ENCODE results near the gene TEX22. TPM values are rescaled to one million over a fixed set of nuclear protein-coding genes. Genes with fewer than 3 reads are reported as not detected.

The TEX22 gene
- total RNA-seq, 1 donor, result 0.27 TPM

GRCh38 chr14:105412771-105413543 is 14.6 kb downstream of the TEX22 start:
- H3K4me3 ChIP-seq (ENCODE audit: low read depth, low read length), result no peak overlapping the region
- TF ChIP-seq CTCF (IDR thresholded peaks at IDR 0.05; ENCODE audit: insufficient read depth, low read length), result no peak
- no peak for DNase-seq (ENCODE audit: low read depth)

GRCh38 chr14:105413544-105413886 is 15.2 kb downstream of the TEX22 start:
- DNase-seq (ENCODE audit: low read depth), result no peak
- no peak for TF ChIP-seq CTCF (IDR thresholded peaks at IDR 0.05; ENCODE audit: insufficient read depth, low read length)
- no peak overlapping the region for H3K4me3 ChIP-seq (ENCODE audit: low read depth, low read length)

DNA sequence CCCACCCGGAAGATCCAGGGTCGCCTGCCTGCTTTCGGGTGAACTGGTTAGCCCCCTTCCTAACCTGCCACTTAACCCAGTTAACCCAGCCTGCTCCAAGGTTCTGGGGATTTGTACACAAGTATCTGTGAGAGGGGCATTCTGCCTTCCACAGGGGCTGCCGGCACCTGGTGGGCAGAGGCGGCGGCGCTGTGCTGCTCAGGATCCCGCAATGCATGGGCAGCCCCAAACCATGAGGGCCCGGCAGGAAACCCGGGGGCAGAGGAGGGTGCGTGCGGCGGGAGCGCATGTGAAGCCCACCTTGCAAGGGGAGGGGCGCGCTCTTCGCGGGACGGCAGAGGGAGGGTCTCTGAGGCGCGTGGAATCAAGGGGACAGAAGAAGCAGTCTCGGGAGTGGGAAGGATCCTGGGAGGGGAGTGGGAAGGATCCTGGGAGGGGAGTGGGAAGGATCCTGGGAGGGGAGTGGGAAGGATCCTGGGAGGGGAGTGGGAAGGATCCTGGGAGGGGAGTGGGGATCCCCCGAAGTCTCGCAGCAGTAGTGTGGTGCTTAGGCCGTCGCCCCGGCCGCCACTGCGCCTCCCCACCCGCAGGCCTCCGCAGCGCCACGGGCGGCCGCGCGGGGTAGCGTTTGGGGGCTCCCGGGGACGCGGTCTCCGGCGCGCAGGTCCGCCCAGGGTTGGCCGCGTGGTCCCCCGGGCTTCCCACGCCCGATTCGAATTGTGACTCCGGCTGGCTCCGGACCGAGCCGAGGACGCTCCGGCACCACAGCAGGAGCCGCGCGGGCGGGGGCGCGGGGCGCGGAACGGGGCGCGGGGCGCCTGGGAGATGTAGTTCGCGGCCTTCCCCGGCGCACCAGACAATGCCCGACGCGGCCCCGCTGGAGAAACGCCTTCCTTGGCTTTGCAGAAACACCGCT is 16.4 kb downstream of the TEX22 start:
- DNase-seq (ENCODE audit: low read depth), result peak; percentile 59
- H3K4me3 ChIP-seq (ENCODE audit: low read depth, low read length), result peak overlapping the region; percentile 58
- peak; percentile 62 for TF ChIP-seq CTCF (IDR thresholded peaks at IDR 0.05; ENCODE audit: insufficient read depth, low read length)

GRCh38 chr14:105415481-105416428 is 17.4 kb downstream of the TEX22 start:
- TF ChIP-seq CTCF (IDR thresholded peaks at IDR 0.05; ENCODE audit: insufficient read depth, low read length), result no peak
- DNase-seq (ENCODE audit: low read depth), result no peak
- H3K4me3 ChIP-seq (ENCODE audit: low read depth, low read length), result peak overlapping the region; percentile 58

DNA sequence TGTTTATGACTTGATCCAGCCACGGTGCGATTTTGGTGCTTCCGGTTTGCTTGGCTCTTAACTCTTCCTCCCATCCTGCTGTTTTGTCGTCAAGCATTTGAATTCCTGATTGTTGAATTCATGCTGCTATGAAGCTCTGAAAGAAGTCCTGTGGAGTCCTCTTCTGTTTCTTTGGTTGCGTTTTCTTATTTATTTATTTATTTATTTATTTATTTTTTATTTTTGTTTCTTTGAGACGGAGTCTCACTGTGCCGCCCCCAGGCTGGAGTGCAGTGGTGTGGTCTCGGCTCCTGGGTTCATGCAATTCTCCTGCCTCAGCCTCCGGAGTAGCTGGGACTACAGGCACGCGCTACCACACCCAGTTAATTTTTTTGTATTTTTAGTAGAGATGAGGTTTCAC is 18.3 kb downstream of the TEX22 start:
- H3K4me3 ChIP-seq (ENCODE audit: low read depth, low read length), result no peak overlapping the region
- TF ChIP-seq CTCF (IDR thresholded peaks at IDR 0.05; ENCODE audit: insufficient read depth, low read length), result no peak
- DNase-seq (ENCODE audit: low read depth), result no peak

GRCh38 chr14:105417690-105418121 is 19.4 kb downstream of the TEX22 start:
- no peak overlapping the region for H3K4me3 ChIP-seq (ENCODE audit: low read depth, low read length)
- no peak for DNase-seq (ENCODE audit: low read depth)
- no peak for TF ChIP-seq CTCF (IDR thresholded peaks at IDR 0.05; ENCODE audit: insufficient read depth, low read length)

All from fibroblast of the aortic adventitia (primary cell).